Caki2 (cell line): ENCODE results near the gene MBD3. TPM values are rescaled to one million over a fixed set of nuclear protein-coding genes. Genes with fewer than 3 reads are reported as not detected.

Experiments
- DNase-seq: peaks from one replicate; pipeline ENCODE4 v3.0.0-alpha.2; 2015; ENCODE audit warnings: low read depth
- in situ Hi-C: cut with HindIII; loops from 2 replicates; pipeline ENCODE4 v1.10.0; 2016; ENCODE audit warnings: low sequenced_read_pairs, low pct_unique_long_range_greater_than_20kb, mixed read lengths
- total RNA-seq: library from RNA; depleted of rRNA; stranded (reverse); fragments of >200 nt; shearing (Covaris generic); gene quantifications from 2 replicates; pipeline ENCODE4 v1.2.3, GENCODE V29; 2014; ENCODE audit warnings: low replicate concordance

MBD3 gene
- total RNA-seq, 1 experiment from 2014 or later, result 100 TPM

DNA sequence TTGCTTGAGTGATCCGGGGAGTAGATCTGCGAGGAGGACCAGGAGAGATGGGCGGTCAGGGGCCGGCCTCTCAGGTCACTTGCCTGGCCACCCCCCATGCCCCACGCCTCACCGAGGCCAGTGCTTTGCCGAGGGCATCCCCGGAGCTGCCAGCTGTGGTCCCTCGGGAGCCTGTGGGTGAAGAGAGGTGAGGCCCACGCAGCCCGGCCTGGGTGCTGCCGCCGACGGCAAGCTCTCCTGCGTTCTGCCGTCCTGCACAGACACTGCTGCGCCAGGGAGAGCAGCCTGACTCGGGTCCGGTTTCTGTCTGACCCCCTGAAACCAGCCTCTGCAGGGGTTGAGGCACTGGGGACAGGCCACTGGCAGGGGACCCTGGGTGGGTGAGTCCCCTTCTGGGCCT, 28.4 kb upstream of the MBD3 start:
- in situ Hi-C loops, result no loop called here

DNA sequence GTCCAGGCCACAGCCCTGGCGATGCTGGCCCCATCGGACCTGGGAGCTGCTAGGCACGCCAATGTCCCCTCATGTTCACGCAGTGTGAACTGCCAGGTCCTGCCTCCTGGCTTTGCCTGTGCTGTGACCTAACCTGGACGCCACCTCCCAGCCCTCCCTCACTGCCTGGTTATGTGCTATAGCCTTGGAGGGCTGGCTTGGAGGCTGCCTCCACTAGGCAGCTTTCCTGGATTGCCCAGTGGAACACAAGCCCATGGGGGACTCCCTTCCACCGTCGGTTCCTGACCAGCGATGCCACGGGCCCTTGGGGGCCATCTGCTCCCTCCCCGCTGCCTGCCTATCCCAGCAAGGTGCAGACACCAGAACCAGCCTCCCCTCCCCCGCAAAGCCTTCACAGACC, 27.8 kb upstream of the MBD3 start:
- DNase-seq, result no peak
- in situ Hi-C loops, result no loop called here

More for the DNA sequence above, 28.4 kb upstream of the MBD3 start:
- DNase-seq, result no peak

DNA sequence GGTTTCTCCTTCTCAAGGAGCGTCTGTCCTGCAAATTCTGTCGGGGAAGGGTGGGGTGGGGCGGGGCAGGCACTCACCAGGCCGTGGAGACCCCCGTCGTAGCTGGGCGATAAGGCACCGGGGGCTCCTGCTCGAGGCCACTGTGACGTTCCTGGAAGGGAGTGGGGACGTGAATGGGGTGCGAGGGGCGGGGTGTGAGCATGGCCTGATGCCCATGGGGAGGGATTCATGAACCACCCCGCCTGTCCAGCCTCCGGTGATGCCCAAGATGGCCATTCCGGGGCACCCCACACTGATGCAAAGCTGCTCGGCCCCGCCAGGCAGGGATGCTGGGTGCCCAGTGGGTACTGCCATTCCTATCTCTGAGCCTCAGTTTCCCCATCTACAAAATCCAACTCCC, 27.0 kb upstream of the MBD3 start:
- in situ Hi-C loops, result no loop called here
- DNase-seq, result no peak

DNA sequence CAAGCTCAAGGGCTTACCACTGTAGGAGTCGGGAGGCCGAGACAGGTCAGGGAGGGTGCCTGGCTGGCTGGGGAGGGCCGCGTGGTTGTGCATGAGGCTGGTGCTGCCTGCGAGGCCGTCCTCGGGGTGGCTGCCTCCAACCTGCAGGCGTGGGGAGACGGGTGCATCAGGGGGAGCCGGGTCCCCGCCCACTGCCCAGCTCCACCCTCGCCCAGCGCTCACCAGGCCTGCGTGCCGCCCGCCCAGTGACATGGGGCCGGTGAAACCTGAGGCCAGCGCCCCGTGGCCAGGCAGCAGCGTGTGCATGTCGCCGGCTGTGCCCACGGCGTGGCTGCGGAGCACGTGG, 26.4 kb upstream of the MBD3 start:
- DNase-seq, result no peak
- in situ Hi-C loops, result no loop called here

DNA sequence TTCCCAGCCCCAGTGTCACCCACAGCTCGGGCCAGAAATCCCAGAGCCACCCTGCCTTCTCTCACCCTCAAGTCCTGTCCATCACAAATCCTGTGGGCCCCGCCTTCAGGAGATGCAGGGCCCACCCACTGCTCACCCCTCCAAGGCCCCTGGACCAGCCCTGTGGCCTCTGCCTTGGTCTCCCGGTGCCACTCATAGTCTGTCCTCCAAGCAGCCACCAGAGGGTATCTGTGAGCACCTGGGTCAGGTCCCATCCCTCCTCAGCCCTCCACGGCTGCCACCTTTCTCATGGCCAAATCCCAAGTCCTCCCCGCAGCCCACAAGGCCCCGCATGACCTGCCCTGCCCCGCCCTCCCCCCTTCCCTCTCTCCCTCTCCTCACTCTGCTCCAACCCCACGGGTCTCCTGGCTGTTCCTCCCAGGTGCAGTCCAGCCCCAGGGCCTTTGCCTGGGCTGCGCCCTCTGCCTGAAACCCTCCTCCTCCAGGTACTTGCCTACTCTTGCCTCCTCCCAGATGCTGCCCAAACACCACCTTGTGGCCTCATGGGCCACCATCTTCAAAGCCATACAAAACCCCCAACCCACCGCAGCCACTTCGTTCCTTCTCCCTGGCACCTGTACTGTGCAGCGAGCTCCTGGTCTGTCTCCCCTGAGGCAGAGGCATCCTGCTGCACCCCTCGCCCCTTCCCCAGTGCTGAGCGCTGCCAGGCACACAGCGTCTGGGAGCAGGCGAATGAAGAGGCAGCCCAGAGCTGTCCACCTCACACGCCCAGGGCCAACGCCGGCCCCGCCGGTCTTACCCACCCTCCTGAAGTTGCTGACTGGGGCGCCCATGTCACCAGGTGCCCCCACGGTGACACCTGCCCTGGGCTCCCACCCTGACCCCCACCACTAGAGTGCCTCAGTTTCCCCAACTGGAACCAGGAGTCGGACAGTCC, 25.8 kb upstream of the MBD3 start:
- DNase-seq, result no peak
- in situ Hi-C loops, result no loop called here

DNA sequence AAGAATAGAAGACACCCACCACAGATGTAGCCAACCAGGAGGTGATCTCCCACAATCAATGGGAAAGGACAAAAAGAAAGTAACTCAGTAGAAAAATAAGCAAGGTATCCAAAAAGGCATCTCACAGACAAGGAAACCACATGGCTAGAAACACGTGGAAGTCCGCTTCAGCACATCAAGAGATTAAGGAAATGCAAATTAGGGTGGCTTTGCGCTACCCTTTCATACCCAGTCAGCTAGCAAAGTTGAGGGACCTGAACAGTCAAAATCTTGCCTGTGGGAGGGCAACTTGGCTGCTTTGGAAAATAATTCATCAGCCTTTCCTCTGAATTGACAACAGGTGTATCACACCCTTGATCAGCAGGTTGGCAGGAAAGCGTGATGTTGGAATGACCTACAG, 24.2 kb upstream of the MBD3 start:
- DNase-seq, result no peak
- in situ Hi-C loops, result no loop called here

DNA sequence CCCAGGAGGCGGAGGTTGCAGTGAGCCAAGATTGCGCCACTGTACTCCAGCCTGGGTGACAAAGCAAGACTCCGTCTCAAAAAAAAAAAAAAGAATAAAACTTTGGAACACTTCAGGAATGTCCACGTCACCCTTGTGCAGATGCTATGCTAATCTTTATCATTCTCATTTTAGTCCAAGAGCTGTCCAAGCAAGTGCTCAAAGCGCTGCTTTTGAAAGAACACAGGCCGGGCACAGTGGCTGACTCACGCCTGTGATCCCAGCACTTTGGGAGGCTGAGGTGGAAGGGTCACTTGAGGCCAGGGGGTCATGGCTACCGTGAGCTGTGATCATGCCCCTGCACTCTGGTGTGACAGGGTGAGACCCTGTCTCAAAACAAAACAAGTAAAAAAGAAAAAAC, 23.7 kb upstream of the MBD3 start:
- in situ Hi-C loops, result no loop called here
- no peak for DNase-seq

DNA sequence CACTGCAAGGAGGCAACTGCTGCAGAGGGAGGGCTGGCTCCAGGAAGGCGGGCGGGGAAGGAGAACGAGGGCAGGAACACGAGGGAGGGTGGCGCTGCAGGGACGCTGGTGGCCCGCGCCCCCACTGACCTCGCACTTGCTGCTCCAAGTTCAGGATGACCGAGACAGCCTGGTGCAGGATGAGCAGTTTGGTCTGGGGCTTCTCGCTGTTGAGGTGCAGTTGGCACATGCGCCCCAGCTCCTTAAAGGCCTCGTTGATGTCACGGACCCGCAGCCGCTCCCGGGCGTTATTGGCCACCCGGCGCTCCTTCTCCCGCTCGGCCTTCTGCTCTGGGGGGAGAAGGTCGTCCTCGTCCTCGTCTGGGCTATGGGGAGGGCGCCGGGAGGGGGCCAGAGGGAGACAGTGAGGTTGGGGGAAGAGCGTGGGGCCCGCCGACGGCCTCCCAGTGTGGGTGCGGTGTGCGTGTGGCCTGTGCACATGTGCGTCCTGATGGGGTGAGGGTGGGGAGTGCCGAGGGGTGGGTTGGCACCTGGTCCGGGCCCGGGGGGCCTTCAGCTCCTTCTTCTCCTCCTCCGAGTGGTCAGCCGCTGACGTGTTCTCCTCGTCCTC, 22.6 kb upstream of the MBD3 start:
- in situ Hi-C loops, result no loop called here
- no peak for DNase-seq

DNA sequence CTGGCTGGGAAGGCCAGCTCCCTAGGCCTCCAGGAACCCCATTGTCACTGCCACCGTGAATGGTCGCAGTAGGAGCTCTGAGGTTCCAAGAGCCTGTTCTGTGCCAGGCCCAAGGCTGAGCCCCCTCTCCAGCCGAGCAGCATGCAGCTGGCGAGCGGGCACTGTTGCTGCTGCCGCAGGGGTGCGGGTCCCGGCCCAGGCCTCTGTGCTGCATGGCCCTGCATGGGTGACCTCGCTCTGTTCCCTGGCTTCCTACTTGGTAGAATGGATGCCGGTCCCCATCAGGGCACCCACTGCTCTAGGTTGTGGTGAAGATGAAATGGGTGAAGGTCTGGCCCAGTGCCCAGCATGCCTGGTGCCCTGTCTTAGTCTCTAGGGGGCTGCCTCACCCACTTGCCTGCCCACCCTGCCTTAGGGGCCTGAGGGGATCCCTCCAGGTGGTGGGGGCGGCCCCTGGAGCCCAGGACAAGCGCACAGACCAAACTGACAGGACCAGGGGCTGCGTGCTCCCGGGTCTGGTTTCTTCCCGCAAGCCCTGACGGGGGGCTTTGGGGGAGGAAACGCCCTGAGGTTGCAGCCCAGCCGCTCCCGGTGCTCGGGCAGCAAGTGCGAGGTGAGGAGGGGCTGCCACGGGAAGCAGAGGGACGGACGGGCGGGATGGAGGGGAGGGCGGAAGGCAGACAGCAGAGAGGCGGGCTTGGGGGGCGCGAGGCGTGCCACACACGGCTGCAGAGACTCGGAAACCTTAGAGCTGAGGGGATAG, 21.3 kb upstream of the MBD3 start:
- DNase-seq, result no peak
- in situ Hi-C loops, result no loop called here

DNA sequence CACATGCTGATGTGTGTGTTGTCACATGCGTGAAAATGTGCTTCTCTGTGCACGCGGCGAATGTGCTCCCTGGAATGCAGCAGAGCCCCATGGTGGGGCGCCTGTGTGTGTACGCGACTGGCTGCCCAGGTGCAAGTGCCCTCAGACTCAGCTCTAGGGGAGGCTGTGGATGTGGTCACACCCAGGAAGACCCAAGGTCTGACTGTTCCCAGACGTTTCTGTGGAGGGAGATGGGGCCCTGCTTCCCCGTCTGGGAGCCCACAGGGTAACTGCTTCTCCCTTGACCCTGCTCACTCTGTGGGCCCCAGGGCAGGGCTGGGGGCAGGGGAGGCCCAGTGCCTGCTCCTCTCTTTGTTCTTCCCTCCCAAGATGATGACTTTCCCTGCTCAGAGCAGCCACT, 20.5 kb upstream of the MBD3 start:
- in situ Hi-C loops, result no loop called here
- DNase-seq, result no peak

DNA sequence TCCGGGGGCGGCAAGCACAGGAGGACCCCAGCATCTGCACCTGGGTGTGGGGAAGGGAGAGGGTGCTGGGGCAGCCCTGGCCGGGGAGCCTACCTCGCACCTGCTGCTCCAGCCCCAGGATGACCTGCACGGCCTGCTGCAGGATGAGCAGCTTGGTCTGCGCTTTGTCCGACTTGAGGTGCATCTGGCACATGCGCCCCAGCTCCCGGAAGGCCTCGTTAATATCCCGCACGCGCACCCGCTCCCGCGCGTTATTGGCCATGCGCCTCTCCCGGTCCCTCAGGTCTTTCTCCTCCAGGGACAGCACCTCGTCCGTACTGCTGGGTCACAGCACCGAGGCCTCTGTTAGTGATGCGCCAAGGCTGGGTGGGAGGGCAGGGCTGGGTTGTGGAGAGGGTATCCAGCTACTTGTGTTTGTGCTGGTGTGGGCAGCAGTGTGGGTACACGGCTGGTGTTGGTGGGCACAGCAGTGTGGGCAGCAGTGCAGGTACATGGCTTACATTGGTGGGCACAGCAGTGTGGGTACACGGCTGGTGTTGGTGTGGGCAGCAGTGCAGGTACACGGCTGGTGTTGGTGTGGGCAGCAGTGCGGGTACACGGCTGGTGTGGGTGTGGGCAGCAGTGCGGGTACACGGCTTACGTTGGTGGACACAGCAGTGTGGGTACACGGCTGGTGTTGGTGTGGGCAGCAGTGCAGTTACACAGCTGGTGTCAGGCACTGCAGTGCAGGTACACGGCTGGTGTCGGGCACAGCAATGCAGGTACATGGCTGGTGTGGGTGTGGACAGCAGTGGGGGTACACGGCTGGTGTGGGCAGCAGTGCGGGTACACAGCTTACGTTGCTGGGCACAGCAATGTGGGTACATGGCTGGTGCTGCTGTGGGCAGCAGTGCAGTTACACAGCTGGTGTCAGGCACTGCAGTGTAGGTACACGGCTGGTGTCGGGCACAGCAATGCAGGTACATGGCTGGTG, 19.7 kb upstream of the MBD3 start:
- no peak for DNase-seq
- in situ Hi-C loops, result no loop called here

DNA sequence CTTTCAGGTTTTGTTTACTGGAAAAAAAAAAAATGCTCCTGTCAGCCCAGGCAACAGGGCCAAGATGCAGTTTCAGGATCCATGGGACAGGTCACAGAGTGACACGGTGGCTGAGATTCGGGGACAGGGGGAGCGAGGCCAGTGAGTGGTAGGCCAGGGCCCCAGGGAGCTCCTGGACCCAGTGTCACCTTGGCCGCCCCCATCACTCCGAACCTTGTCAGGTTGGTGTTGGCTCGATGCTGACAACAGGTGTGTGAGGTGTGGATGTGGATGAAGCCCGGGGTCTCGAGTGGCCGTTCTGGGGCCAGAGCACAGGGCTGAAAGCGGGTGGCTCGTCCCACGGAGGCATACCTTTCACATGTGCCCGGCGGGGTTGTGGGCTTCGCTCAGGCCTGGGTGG, 18.7 kb upstream of the MBD3 start:
- DNase-seq, result no peak
- in situ Hi-C loops, result no loop called here

DNA sequence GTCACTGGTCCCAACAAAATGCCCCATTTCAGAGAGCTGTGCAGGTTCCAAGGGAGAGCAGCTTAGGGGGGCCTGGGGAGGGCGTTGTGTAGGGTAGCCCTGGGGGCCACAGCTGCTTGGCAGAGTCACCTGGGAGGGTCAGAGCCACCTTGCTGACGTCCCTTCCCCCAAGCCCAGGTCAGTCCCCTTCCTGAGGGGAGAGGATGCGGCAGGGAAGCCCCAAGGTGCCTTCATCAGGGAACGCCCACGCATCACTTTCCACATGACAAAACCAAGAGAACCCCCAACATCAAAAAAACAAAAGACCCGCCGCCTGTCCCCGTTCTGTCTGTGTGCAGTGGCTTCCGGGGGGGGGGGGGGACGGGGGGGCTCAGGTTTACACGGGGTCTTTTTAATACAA, 17.9 kb upstream of the MBD3 start:
- DNase-seq, result no peak
- in situ Hi-C loops, result no loop called here

DNA sequence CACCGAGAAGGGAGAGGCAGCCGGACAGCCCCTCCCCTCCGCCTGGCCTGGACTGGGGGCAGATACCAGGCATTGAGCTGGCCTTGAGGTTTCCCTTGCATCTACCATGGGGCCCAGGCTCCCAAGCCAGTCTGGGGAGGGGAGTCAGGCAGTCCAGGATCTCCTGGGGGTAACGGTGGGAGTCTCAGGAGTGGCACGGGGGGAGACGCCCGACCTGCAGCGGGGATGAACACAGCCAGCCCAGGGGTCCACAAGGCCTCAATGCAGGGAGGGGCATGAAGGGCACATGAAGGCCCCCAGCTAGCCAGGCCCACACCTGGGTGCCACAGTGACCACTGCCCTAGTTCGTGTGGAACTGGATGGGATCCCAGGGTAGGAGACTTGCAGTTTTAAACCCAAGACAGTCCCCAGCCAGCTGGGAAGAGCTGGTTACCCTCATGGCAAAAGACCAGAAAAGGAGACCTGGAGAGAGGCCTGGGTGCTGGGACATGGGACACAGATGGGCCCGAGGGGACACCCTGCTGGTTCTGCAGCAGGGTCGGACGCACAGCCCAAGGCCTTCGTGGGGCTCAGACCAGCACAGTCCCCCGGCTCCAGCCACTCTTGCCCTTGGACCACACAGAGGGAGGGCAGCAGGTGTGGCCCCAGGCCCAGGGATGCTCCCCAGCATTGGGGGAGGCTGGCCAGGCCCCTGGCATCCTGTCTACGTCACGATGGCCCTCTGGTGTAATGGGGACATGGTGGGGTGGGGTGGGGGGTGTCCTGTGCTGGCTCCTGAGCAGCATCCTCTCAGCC, 17.2 kb upstream of the MBD3 start:
- DNase-seq, result no peak
- in situ Hi-C loops, result no loop called here

DNA sequence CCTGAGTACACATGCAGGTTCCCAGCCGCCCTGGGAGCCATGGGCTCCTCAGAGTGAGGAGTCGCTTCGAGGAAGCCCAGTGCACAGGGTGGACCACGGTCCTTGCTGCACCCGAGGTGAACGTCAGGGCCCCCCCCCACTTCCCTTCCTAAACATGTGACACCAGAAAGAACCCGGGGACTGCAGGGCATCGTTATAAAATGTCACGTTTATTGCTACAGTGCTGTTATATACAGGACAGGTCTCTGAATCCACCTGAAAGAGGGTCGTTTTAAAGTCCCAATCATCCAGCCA, 16.4 kb upstream of the MBD3 start:
- in situ Hi-C loops, result no loop called here
- DNase-seq, result no peak

DNA sequence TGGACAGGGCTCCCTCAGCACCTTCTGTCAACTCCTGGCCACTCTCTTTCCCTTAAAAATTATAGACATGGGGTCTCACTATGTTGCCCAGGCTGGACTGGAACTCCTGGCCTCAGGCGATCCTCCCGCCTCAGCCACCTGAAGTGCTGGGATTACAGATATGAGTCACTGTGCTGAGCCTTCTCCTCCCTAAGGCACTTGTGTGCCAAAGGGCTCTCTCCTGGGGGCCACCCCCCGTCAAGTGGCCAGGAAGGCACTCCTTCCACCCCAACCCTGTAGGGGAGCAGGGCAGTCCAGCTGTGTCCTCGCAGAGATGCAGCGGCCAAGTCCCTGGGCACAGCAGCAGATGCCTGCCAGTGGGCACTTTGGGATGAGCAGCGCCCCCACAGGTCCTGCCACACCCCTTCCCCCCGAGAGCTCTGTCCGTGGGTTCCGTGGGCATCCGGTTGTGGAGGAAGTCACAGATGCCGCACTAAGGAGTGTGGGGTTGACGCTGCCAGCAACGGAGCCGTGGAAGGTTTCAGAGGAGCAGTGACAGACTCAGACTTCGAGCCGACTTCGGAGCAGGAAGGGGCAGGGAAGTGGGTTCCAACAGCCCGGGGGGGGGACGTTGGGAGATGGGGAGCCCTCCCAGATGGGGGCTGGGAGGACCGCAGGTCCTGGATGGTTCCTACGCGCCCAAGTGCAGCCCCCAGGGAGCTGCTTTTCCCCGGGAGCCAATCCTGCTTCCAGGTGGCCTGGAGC, 15.9 kb upstream of the MBD3 start:
- no peak for DNase-seq
- in situ Hi-C loops, result no loop called here

DNA sequence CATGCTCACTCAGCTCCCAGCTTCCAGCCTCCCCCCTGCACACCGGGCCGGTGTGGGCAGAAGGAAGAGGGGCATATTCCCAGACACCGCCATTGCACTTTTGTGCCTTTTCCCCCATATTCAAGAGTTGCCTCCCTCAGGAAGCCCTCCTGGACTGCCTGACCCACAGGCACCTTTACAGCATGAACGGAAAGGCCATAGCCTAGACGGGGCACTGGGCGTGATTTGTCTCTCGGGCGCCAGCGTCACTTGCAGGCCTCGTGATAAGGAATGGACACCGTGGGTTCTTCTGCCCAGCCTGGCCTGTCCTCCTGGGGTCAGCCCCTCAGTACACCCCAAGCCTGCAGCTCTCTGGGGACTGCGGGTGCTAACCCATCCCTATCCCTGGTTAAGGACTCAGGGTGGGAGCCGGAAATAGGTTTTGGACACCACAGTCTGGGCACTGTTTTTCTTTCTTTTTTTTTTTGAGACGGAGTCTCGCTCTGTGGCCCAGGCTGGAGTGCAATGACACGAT, 13.5 kb upstream of the MBD3 start:
- no peak for DNase-seq
- in situ Hi-C loops, result no loop called here
